ENCODE results near the gene XPOT. TPM values are rescaled to one million over a fixed set of nuclear protein-coding genes. Genes with fewer than 3 reads are reported as not detected.

Gene XPOT
- total RNA-seq, 1 experiment from 2014 or later: 130 TPM

- H3K4me1 Mint-ChIP-seq: peaks cover 16 to 28% of the 10 kb centered on the region in 2 experiments
- Histone ChIP-seq H3K9ac (ENCODE audit: extremely low read depth, insufficient read length, low read length) (no peak overlapping the region), H2BK15ac (ENCODE audit: low read depth, low read length) (no peak overlapping the region), H4K5ac (ENCODE audit: insufficient read length, low read depth, low read length) (no peak overlapping the region), H3K4ac (ENCODE audit: low read depth, low read length) (no peak overlapping the region), H3K23me2 (ENCODE audit: insufficient read length, low read depth, low read length, poor library complexity, severe bottlenecking) (peaks cover 3% of the 10 kb centered on the region), H2BK5ac (ENCODE audit: insufficient read length, low read length) (no peak overlapping the region), H2BK20ac (ENCODE audit: low read depth, low read length, poor library complexity, severe bottlenecking) (no peak overlapping the region), H3K4me1 (ENCODE audit: insufficient read depth, low read length) (peaks cover 3% of the 10 kb centered on the region; the same call in 1 of the 2 replicates), H3K23ac (ENCODE audit: insufficient read length, low read depth, low read length) (no peak overlapping the region), H2BK120ac (ENCODE audit: low read depth, low read length, poor library complexity, severe bottlenecking) (no peak overlapping the region), H3K4me2 (ENCODE audit: insufficient read depth, insufficient read length, low read length) (no peak overlapping the region), H3K27ac (ENCODE audit: insufficient read length, low read depth, low read length) (no peak overlapping the region), H3K79me2 (ENCODE audit: insufficient read depth, low read length) (peaks cover 12% of the 10 kb centered on the region; the same call in 1 of the 2 replicates), H3K9me3 (ENCODE audit: control insufficient read depth, low read depth, low read length) (no peaks in the 10 kb centered on the region), H3K18ac (ENCODE audit: insufficient read length, low read depth, low read length) (no peak overlapping the region), H2BK12ac (ENCODE audit: insufficient read length, low read depth, low read length) (no peak overlapping the region), H2AFZ (ENCODE audit: low read length) (no peak overlapping the region), H4K8ac (replicated peaks; ENCODE audit: insufficient read length, low read depth, low read length) (no peak overlapping the region), H3K79me1 (ENCODE audit: insufficient read depth, low read depth, low read length, poor library complexity, severe bottlenecking) (peaks cover 4% of the 10 kb centered on the region), H3K14ac (ENCODE audit: insufficient read depth, low read length) (no peak overlapping the region), H3K56ac (ENCODE audit: insufficient read length, low read depth, low read length) (no peak overlapping the region), H4K91ac (ENCODE audit: insufficient read length, low read depth, low read length) (no peak overlapping the region), H4K20me1 (ENCODE audit: control insufficient read depth, insufficient read depth, insufficient read length) (no peaks in the 10 kb centered on the region), H3K27me3 (ENCODE audit: insufficient read depth, low read length) (no peaks in the 10 kb centered on the region), H3T11ph (ENCODE audit: low read length) (no peak overlapping the region), H2AK5ac (ENCODE audit: insufficient read length, low read length) (no peak overlapping the region)
- H3K27me3 Mint-ChIP-seq (ENCODE audit: low read depth): no peaks in the 10 kb centered on the region
- no peak overlapping the region; a peak in 1 of 5 replicates for H3K4me3 Mint-ChIP-seq
- WGBS (ENCODE audit: extremely low coverage, insufficient read length, low lambda C conversion rate): no CpG with 5 or more reads among the region's 5 CpGs
- peaks cover 0 to 4% (median 0%) of the 10 kb centered on the region in 3 experiments; a peak in 1 of 7 replicates for H3K36me3 Mint-ChIP-seq (ENCODE audit: insufficient read depth in 1 of 3, low read depth in 3 of 3)
- TF ChIP-seq, protein P1, sequence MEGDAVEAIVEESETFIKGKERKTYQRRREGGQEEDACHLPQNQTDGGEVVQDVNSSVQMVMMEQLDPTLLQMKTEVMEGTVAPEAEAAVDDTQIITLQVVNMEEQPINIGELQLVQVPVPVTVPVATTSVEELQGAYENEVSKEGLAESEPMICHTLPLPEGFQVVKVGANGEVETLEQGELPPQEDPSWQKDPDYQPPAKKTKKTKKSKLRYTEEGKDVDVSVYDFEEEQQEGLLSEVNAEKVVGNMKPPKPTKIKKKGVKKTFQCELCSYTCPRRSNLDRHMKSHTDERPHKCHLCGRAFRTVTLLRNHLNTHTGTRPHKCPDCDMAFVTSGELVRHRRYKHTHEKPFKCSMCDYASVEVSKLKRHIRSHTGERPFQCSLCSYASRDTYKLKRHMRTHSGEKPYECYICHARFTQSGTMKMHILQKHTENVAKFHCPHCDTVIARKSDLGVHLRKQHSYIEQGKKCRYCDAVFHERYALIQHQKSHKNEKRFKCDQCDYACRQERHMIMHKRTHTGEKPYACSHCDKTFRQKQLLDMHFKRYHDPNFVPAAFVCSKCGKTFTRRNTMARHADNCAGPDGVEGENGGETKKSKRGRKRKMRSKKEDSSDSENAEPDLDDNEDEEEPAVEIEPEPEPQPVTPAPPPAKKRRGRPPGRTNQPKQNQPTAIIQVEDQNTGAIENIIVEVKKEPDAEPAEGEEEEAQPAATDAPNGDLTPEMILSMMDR (conservative IDR thresholded peaks at IDR 0.05): no peak
- H3K9me3 Mint-ChIP-seq: 0 out of 5 replicates have a peak, but pooled peaks cover 0 to 2% of the 10 kb centered on the region in 2 experiments
- no peak for DNase-seq
- peak overlapping the region in 1 of 3 experiments; percentile 85; a peak in 2 of 7 replicates for H3K27ac Mint-ChIP-seq
These were observed 2.0 kb upstream of the XPOT start for GRCh38 chr12:64402181-64402580.
